HG02981 (cell line): ENCODE data around the gene ADGRG7.
"Not testable (repeated sequence)": the region's sequence is repeated elsewhere in the genome, so short reads cannot be mapped to it uniquely, and the experiment has no call there.

Experiments used
- ATAC-seq: cut with Tn5 transposase; IDR thresholded peaks from one replicate; pipeline ENCODE4 v1.9.1; 2021; ENCODE audit warnings: mild to moderate bottlenecking, moderate library complexity; ENCODE audit not compliant: unreplicated experiment

The ADGRG7 gene

DNA sequence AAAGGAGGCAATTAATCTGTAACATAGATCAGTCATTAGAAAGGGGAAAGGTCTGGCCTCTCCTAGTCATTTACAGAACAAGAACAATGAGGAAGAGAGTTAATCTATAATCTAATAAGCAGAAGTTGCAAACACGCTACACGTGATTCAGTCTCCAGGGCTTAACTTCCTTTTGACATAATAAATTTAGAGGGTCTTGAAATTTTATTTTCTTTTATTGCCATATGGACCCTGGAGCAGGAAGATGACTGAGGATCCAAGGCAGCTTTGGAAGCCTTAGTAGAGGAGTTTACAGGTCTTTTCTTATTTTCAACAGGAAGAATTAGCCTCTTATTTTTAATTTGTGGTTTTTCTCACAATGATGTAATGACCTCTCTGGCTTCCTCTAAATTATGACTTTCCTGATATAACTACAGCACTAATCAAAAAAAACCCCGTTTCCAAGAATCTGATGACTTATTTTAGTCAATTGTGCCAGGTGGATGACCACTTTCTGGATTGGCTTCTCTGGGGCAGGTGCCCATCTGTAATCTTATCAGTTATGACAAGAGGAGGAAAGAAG is 32.2 kb downstream of the ADGRG7 start:
- peak; percentile 91 for ATAC-seq

- ATAC-seq: no peak
These were observed 36.5 kb downstream of the ADGRG7 start for GRCh38 chr3:100645913-100646312.

GRCh38 chr3:100647171-100647570 is 37.8 kb downstream of the ADGRG7 start:
- no peak for ATAC-seq

GRCh38 chr3:100647657-100648056 is 38.3 kb downstream of the ADGRG7 start:
- no peak for ATAC-seq

- ATAC-seq: peak; percentile 99
These were observed 41.5 kb downstream of the ADGRG7 start for GRCh38 chr3:100650651-100651619.

GRCh38 chr3:100653604-100654294 is 44.3 kb downstream of the ADGRG7 start:
- ATAC-seq: no peak

DNA sequence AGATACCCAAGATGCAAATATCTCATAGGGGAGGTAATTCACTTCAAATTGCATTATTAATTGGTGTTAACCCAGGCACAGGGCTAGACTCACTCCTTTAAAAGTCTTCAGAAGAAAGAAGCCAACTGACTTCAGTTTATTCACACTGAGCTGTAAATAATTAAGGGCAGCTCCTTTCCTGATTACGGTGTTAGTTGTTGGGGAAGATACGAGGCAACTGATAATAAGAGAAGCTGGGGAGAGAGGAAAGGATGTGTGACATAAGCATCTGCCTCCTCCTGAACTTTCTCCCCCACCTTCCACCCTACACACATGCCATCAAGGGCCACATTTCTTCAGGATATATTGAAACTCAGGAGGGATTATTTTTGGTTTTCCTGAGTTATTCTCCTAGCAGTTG is 47.5 kb downstream of the ADGRG7 start:
- no peak for ATAC-seq

GRCh38 chr3:100661294-100661693 is 51.9 kb downstream of the ADGRG7 start:
- ATAC-seq: not testable (repeated sequence)

- no peak for ATAC-seq
These were observed 52.9 kb downstream of the ADGRG7 start for GRCh38 chr3:100662113-100662823.

DNA sequence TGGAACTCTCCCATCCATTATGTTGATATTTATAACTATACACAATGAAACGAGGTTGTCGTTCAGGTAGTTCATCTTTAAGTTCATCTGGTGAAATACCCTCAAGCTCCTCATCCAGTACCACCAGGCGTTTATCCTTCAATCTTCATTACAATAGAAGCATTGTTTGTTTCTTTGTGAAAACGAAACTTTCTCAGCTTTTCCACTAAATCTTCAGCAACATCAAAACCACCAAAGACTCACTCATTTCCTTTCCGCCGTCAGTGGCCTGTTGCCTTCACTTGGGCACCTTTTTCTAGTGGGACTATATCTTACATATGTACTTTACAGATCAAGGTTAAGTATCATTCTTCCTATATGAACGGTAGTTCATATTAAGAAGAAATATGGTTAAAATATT is 55.8 kb downstream of the ADGRG7 start:
- ATAC-seq: no peak

DNA sequence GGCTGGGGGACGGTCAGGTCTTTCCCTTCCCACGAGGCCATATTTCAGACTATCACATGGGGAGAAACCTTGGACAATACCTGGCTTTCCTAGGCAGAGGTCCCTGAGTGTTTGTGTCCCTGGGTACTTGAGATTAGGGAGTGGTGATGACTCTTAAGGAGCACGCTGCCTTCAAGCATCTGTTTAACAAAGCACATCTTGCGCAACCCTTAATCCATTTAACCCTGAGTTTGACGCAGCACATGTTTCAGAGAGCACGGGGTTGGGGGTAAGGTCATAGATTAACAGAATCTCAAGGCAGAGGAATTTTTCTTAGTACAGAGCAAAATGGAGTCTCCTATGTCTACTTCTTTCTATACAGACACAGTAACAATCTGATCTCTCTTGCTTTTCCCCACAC is 57.3 kb downstream of the ADGRG7 start:
- not testable (repeated sequence) for ATAC-seq

DNA sequence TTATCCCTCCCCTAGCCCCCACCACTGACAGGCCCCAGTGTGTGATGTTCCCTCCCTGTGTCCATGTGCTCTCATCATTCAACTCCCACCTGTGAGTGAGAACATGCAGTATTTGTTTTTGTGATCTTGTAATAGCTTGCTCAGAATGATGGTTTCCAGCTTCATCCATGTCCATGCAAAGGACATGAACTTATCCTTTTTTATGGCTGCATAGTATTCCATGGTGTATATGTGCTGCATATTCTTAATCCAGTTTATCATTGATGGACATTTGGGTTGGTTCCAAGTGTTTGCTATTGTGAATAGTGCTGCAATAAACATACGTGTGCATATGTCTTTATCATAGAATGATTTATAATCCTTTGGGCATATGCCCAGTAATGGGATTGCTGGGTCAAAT is 57.9 kb downstream of the ADGRG7 start:
- not testable (repeated sequence) for ATAC-seq

- ATAC-seq: not testable (repeated sequence)
These were observed 61.6 kb downstream of the ADGRG7 start for GRCh38 chr3:100670995-100671394.

GRCh38 chr3:100681496-100681895 is 72.1 kb downstream of the ADGRG7 start:
- no peak for ATAC-seq

DNA sequence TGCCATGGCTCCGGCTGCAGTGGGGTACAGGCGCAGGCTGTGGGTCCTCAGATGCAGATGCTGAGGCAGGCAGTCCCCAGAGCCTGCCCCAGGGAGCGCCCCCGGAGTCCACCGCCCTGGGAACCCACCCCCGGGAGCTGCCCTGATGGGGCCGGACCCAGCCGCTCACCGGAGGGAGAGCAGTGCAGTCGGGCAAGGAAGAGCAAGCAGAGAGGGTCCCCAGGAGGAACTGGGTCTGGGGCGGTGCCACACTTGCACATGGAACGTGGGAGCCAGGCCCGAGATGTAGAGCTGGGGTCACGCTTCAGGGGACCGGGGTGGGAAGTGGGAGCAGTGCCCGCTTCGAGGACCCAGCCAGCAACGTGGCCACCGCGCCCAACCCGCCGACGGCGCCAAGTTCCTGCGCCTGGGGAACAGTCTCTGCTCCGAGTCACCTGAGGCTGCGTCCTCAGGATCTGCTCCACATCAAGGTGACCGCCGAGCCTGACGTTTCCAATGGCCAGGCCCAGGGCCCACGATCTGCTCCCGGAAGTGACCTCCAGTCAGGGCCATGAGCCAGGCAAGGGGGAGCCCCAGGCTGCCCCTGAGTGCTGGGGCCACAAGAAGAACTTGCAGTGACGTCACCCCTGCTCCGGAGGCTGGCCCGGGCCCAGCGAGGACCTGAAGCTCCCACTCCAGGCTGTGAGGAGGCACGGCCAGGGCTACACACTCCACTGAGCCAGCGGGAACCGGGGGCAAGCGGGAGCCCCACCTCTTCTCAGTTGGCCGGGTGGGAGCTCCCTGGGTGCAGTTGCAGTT is 72.9 kb downstream of the ADGRG7 start:
- ATAC-seq: no peak

- no peak for ATAC-seq
These were observed 73.7 kb downstream of the ADGRG7 start for GRCh38 chr3:100682854-100683760.

DNA sequence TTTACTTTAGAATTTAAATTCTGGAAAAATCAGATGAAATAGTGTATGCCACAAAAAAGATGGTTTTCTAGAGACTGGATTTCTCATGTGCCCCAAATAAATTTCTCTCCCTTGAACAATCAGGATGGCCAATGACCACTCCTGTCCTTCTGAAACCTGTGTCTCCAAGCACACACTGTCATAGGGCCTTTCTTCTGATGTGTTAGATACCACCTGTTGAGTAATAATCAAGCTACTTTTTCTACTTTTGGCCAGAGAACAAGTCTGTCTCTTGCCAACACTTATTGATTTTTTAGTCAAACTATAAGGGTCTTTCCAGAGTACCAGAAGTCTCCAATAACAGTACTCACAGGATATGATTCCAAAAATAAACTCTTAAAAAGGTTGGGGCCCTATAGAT is 83.8 kb downstream of the ADGRG7 start:
- no peak for ATAC-seq

GRCh38 chr3:100695696-100696095 is 86.3 kb downstream of the ADGRG7 start:
- ATAC-seq: no peak

DNA sequence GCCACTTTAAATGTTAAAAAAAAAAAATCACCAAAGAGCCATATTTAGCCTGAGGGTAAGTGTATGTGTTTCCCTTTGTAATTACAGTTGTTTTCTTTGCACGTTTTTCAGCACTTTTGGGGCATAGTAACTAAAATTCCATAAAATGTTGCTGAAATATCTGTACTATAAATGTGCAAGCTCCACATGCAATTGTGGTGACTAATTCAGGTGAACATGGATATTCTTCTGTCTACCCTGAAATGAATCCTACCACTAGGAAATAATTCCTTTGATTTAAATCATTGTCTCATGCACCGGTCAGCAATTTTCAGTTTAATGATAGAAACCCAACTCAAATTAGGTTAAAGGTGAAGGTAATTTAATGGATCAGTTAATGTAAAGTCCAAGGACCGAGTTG is 86.8 kb downstream of the ADGRG7 start:
- ATAC-seq: no peak
